HUES48 (cell line): ENCODE measurements around the gene XAB2.
"Not testable (repeated sequence)": the region's sequence is repeated elsewhere in the genome, so short reads cannot be mapped to it uniquely, and the experiment has no call there.

ENCODE experiments used
- H3K27ac ChIP-seq: one replicate; pipeline ENCODE4 v1.7.0; 2013; ENCODE audit warnings: low read depth, low read length, inconsistent platforms
- H3K27me3 ChIP-seq: 2 replicates; pipeline ENCODE4 v1.6.1; 2013; ENCODE audit warnings: mild to moderate bottlenecking, low read length; ENCODE audit not compliant: control insufficient read depth, insufficient read depth
- H3K36me3 ChIP-seq: 2 replicates; pipeline ENCODE4 v1.6.1; 2013; ENCODE audit warnings: low read length; ENCODE audit not compliant: control insufficient read depth, insufficient read depth
- H3K4me1 ChIP-seq: 2 replicates; pipeline ENCODE4 v1.6.1; 2013; ENCODE audit warnings: mild to moderate bottlenecking, low read length; ENCODE audit not compliant: control insufficient read depth, insufficient read depth
- H3K4me3 ChIP-seq: 2 replicates; pipeline ENCODE4 v1.5.1; 2013; ENCODE audit warnings: mild to moderate bottlenecking, low read depth, low read length
- H3K9ac ChIP-seq: 2 replicates; pipeline ENCODE4 v1.6.1; 2013; ENCODE audit warnings: mild to moderate bottlenecking, low read depth, low read length, moderate library complexity
- H3K9me3 ChIP-seq: 2 replicates; pipeline ENCODE4 v1.6.1; 2013; ENCODE audit warnings: low read length; ENCODE audit not compliant: control insufficient read depth, insufficient read depth

Gene XAB2

GRCh38 chr19:7590256-7590655, 39.1 kb downstream of the XAB2 start:
- H3K9me3 ChIP-seq: no peaks in the 10 kb centered on the region
- H3K27me3 ChIP-seq: no peaks in the 10 kb centered on the region
- no peak overlapping the region for H3K4me3 ChIP-seq
- H3K36me3 ChIP-seq: no peaks in the 10 kb centered on the region
- H3K27ac ChIP-seq: no peak overlapping the region
- no peaks in the 10 kb centered on the region for H3K4me1 ChIP-seq
- no peak overlapping the region for H3K9ac ChIP-seq

- no peaks in the 10 kb centered on the region for H3K36me3 ChIP-seq
- no peaks in the 10 kb centered on the region for H3K27me3 ChIP-seq
- H3K4me3 ChIP-seq: no peak overlapping the region
- no peak overlapping the region for H3K27ac ChIP-seq
- H3K9me3 ChIP-seq: no peaks in the 10 kb centered on the region
- H3K9ac ChIP-seq: no peak overlapping the region
- no peaks in the 10 kb centered on the region for H3K4me1 ChIP-seq
Measured at GRCh38 chr19:7589822-7590221, 39.5 kb downstream of the XAB2 start.

- H3K4me1 ChIP-seq: no peaks in the 10 kb centered on the region
- no peak overlapping the region for H3K4me3 ChIP-seq
- no peaks in the 10 kb centered on the region; the same call in 1 of the 2 replicates for H3K27me3 ChIP-seq
- H3K9ac ChIP-seq: no peak overlapping the region
- H3K36me3 ChIP-seq: no peaks in the 10 kb centered on the region
- no peak overlapping the region for H3K27ac ChIP-seq
- H3K9me3 ChIP-seq: no peaks in the 10 kb centered on the region
Measured at GRCh38 chr19:7582446-7582845, 46.9 kb downstream of the XAB2 start.

DNA sequence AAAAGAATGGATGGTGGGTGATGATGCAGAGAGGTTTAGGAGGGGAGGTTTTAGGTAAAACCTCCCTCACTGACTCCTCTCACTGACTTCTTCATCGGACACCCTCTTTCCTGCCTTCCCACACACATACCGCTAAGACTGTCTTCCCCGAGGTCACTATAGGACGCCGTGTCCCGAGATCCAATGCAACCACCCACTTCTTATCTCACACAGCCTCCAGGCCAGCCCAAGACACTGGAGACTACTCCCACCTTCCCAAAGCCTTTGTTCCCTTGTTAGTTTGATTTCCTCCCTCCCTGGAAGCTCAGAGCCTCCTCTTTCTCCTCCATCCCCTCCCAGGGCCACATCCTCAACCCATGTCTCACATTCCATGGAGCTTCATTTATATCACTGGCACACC, 50.2 kb downstream of the XAB2 start:
- no peak overlapping the region for H3K9ac ChIP-seq
- H3K4me3 ChIP-seq: no peak overlapping the region
- H3K27me3 ChIP-seq: no peaks in the 10 kb centered on the region; the same call in 1 of the 2 replicates
- no peak overlapping the region for H3K27ac ChIP-seq
- no peaks in the 10 kb centered on the region for H3K36me3 ChIP-seq
- no peaks in the 10 kb centered on the region for H3K4me1 ChIP-seq
- no peaks in the 10 kb centered on the region for H3K9me3 ChIP-seq

DNA sequence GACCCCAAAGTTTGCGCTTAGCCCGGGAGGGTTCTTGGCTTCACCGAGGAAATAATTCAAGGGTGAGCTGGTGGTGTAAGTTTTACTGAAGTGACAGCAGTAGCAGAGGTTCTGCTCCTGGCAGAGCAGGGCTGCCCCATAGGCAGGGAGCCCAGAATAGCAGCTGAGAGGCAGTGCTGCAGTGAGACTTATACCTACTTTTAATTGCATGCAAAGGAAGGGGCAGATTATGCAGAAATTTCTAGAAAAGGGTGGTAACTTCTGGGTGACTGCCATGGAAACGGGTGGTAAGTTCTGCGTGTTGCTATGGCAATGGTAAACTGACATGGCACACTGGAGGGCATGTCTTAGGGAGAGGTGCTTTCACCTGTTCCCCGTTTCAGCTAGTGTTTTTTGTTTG, 51.2 kb downstream of the XAB2 start:
- no peak overlapping the region for H3K4me3 ChIP-seq
- H3K36me3 ChIP-seq: no peaks in the 10 kb centered on the region
- H3K27ac ChIP-seq: no peak overlapping the region
- no peak overlapping the region for H3K9ac ChIP-seq
- H3K27me3 ChIP-seq: no peaks in the 10 kb centered on the region; the same call in 1 of the 2 replicates
- H3K4me1 ChIP-seq: no peaks in the 10 kb centered on the region
- H3K9me3 ChIP-seq: no peaks in the 10 kb centered on the region

DNA sequence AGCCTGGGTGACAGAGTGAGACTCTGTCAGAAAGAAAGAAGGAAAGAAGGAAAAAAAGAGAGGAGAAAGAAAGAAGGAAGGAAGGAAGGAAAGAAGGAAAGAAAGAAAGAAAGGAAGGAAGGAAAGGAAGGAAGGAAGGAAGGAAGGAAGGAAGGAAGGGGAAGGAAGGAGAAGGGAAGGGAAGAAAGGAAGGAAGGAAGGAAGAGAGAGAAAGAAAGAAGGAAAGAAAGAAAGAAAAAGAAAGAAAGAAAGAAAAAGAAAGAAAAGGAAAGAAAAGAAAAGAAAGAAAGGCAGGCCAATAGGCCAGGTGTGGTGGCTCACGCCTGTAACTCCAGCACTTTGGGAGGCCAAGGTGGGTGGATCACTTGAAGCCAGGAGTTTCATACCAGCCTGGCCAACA, 51.9 kb downstream of the XAB2 start:
- not testable (repeated sequence) for H3K27me3 ChIP-seq, H3K9me3 ChIP-seq, H3K9ac ChIP-seq, H3K4me1 ChIP-seq, H3K36me3 ChIP-seq, H3K27ac ChIP-seq, H3K4me3 ChIP-seq

DNA sequence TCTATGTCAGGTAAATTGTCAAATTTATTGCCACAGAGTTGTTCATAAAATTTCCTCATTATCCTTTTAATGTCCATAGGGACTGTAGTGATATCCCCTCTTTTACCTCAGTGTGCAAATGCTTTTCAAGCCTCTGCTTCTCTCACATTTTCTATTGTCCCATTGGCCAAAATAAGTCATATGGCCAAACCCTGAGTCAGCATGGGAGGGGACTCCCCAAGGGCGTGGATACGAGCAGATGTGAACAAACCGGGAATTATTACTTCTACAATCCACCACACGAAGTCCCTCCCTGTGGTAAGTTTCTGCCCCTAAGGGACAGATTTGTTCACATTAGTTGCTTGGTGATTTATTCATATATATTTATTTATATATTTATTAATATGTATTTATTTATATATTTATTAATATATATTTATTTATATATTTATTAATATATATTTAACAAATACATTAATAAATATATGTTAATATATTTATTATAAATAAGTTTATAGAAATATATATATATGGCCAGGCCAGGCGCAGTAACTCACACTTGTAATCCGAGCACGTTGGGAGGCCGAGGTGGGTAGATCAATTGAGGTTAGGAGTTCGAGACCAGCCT, 53.8 kb downstream of the XAB2 start:
- Histone ChIP-seq H3K4me1 (no peaks in the 10 kb centered on the region), H3K9ac (no peak overlapping the region), H3K27me3 (no peaks in the 10 kb centered on the region; the same call in 1 of the 2 replicates), H3K27ac (no peak overlapping the region), H3K36me3 (no peaks in the 10 kb centered on the region), H3K4me3 (no peak overlapping the region), H3K9me3 (no peaks in the 10 kb centered on the region)

GRCh38 chr19:7570761-7571160, 58.6 kb downstream of the XAB2 start:
- Histone ChIP-seq H3K4me1 (no peaks in the 10 kb centered on the region), H3K9ac (no peak overlapping the region), H3K27ac (no peak overlapping the region), H3K36me3 (no peaks in the 10 kb centered on the region), H3K27me3 (no peaks in the 10 kb centered on the region), H3K4me3 (no peak overlapping the region), H3K9me3 (no peaks in the 10 kb centered on the region)
